ENCODE data around the gene PCDHB13. TPM values are rescaled to one million over a fixed set of nuclear protein-coding genes. Genes with fewer than 3 reads are reported as not detected.
A peak's percentile ranks its signal among the peaks of the same experiment; 100 is the strongest.
"Not testable (repeated sequence)": the region's sequence is repeated elsewhere in the genome, so short reads cannot be mapped to it uniquely, and the experiment has no call there.

The PCDHB13 gene
- total RNA-seq, 3 donors from 2014 or later = 3.7 to 5.9 (median 4.8) TPM

DNA sequence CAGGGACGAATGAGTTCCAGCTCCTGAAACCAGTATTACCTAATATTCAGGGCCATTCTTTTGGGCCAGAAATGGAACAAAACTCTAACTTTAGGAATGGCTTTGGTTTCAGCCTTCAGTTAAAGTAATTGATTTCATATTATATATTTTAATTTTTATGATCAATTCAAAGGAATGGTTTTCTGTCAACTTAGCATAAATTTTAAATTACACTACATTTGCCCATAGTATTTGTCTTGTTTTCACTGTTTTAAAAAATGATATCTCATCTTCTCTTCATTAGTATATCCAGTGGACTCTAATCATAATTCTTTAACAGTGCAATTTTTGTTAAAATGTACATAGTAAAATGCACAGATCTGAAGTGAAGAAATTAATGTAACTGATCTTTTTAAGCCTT, 33.4 kb upstream of the PCDHB13 start:
- H3K9me3 ChIP-seq = peaks cover 58 to 71% of the 10 kb centered on the region in 2 donors
- DNase-seq (ENCODE audit: low spot score in 2 of 2) = no peak
- H3K27ac ChIP-seq = no peak overlapping the region
- H3K4me3 ChIP-seq = no peak overlapping the region
- no peak for TF ChIP-seq POLR2A (IDR thresholded peaks at IDR 0.05)
- TF ChIP-seq, protein P1, sequence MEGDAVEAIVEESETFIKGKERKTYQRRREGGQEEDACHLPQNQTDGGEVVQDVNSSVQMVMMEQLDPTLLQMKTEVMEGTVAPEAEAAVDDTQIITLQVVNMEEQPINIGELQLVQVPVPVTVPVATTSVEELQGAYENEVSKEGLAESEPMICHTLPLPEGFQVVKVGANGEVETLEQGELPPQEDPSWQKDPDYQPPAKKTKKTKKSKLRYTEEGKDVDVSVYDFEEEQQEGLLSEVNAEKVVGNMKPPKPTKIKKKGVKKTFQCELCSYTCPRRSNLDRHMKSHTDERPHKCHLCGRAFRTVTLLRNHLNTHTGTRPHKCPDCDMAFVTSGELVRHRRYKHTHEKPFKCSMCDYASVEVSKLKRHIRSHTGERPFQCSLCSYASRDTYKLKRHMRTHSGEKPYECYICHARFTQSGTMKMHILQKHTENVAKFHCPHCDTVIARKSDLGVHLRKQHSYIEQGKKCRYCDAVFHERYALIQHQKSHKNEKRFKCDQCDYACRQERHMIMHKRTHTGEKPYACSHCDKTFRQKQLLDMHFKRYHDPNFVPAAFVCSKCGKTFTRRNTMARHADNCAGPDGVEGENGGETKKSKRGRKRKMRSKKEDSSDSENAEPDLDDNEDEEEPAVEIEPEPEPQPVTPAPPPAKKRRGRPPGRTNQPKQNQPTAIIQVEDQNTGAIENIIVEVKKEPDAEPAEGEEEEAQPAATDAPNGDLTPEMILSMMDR (IDR thresholded peaks at IDR 0.05) = no peak
- no peak for TF ChIP-seq POLR2AphosphoS5 (IDR thresholded peaks at IDR 0.05)
- H3K27me3 ChIP-seq = no peaks in the 10 kb centered on the region
- no peaks in the 10 kb centered on the region for H3K4me1 ChIP-seq
- no peaks in the 10 kb centered on the region for H3K36me3 ChIP-seq
- intact Hi-C loops (cut with DNase I; ENCODE audit: low total_unique reads) = no loop called here

- intact Hi-C loops (cut with DNase I; ENCODE audit: low total_unique reads) = no loop called here
- Histone ChIP-seq H3K4me1 (no peaks in the 10 kb centered on the region), H3K4me3 (peak within 1 kb of the TSS; percentile 36 to 61 (median 49)), H3K27me3 (no peaks in the 10 kb centered on the region), H3K36me3 (no peaks in the 10 kb centered on the region), H3K27ac (peak within 1 kb of the TSS; percentile 37 to 62), H3K9me3 (peaks cover 62 to 72% of the 10 kb centered on the region in 2 donors)
- DNase-seq (ENCODE audit: low spot score in 2 of 2) = no peak
- TF ChIP-seq POLR2A (IDR thresholded peaks at IDR 0.05) (no peak), POLR2AphosphoS5 (IDR thresholded peaks at IDR 0.05) (no peak)
- TF ChIP-seq, protein P1 (IDR thresholded peaks at IDR 0.05) = peak in 2 of 3 donors; percentile 21 to 33
Observed at GRCh38 chr5:141182248-141182647, 31.5 kb upstream of the PCDHB13 start, which contains the start of gene PCDHB16. TSS of gene PCDHB16 (plus strand) at chr5:141182387. CDS start at chr5:141182560, 173 bp downstream.

- intact Hi-C loops (cut with DNase I; ENCODE audit: low total_unique reads); H3K27me3 ChIP-seq; H3K4me1 ChIP-seq; H3K36me3 ChIP-seq; DNase-seq (ENCODE audit: low spot score in 2 of 2); H3K27ac ChIP-seq: not testable (repeated sequence)
- H3K9me3 ChIP-seq = peaks cover 61 to 73% of the 10 kb centered on the region in 2 donors
- H3K4me3 ChIP-seq = peak overlapping the region in 1 of 3 donors; percentile 20
Observed at GRCh38 chr5:141184117-141184855, 29.4 kb upstream of the PCDHB13 start.

- no peak for DNase-seq (ENCODE audit: low spot score in 2 of 2)
- TF ChIP-seq, protein P1 (IDR thresholded peaks at IDR 0.05) = peak in 1 of 3 donors; percentile 38
- no peak for TF ChIP-seq POLR2A (IDR thresholded peaks at IDR 0.05)
- intact Hi-C loops (cut with DNase I; ENCODE audit: low total_unique reads) = no loop called here
- H3K4me1 ChIP-seq = no peaks in the 10 kb centered on the region
- no peaks in the 10 kb centered on the region for H3K36me3 ChIP-seq
- H3K9me3 ChIP-seq = peaks cover 67 to 90% of the 10 kb centered on the region in 2 donors
- no peak within 1 kb of the TSS for H3K27ac ChIP-seq
- H3K4me3 ChIP-seq = peak within 1 kb of the TSS in 2 of 3 donors; percentile 22 to 44
- H3K27me3 ChIP-seq = no peaks in the 10 kb centered on the region
Observed at GRCh38 chr5:141186897-141187512, 26.7 kb upstream of the PCDHB13 start, which contains the start of gene PCDHB9. TSS of gene PCDHB9 (plus strand) at chr5:141187161. CDS start at chr5:141187319, 158 bp downstream.

DNA sequence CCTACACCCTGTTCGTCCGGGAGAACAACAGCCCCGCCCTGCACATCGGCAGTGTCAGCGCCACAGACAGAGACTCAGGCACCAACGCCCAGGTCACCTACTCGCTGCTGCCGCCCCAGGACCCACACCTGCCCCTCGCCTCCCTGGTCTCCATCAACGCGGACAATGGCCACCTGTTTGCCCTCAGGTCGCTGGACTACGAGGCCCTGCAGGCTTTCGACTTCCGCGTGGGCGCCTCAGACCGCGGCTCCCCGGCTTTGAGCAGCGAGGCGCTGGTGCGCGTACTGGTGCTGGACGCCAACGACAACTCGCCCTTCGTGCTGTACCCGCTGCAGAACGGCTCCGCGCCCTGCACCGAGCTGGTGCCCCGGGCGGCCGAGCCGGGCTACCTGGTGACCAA, 25.0 kb upstream of the PCDHB13 start:
- H3K27me3 ChIP-seq; H3K27ac ChIP-seq; intact Hi-C loops (cut with DNase I; ENCODE audit: low total_unique reads); H3K36me3 ChIP-seq; H3K4me3 ChIP-seq; H3K4me1 ChIP-seq; DNase-seq (ENCODE audit: low spot score in 2 of 2): not testable (repeated sequence)
- peaks cover 66 to 91% of the 10 kb centered on the region in 2 donors for H3K9me3 ChIP-seq

GRCh38 chr5:141189131-141189530, 24.6 kb upstream of the PCDHB13 start:
- H3K4me3 ChIP-seq; intact Hi-C loops (cut with DNase I; ENCODE audit: low total_unique reads); H3K36me3 ChIP-seq; H3K27me3 ChIP-seq; H3K27ac ChIP-seq; H3K4me1 ChIP-seq; DNase-seq (ENCODE audit: low spot score in 2 of 2): not testable (repeated sequence)
- H3K9me3 ChIP-seq = peaks cover 61 to 90% of the 10 kb centered on the region in 2 donors
